ENCODE data around the gene PCNP. TPM values are rescaled to one million over a fixed set of nuclear protein-coding genes. Genes with fewer than 3 reads are reported as not detected.

The PCNP gene
- polyA plus RNA-seq, 1 donor from 2014 or later: 280 TPM

DNA sequence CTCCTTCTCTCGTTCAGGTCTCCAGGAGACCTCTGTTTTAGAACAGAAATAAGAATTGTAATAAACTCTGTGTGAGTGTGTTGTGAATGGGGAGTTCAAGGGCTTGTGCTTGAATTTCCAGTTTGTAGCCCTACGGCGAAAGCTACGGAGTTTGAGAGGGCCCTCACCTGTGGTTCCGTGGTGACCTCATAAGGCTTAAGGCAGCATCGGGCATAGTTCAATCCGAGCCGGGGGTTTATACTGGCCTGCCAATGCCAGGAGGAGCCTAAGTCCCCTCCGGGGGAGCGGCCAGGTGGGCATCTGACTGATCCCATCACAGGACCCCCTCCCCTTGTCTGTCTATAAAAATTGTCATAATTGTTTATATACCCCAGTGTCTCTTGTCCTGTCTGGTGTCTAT, 59.2 kb downstream of the PCNP start:
- Histone ChIP-seq H3K9ac (ENCODE audit: low read length) (no peak overlapping the region), H3K27me3 (ENCODE audit: insufficient read depth, low read depth, low read length) (no peaks in the 10 kb centered on the region), H3K27ac (ENCODE audit: low read length) (no peak overlapping the region), H3K79me2 (replicated peaks; ENCODE audit: insufficient read depth, low read length) (no peaks in the 10 kb centered on the region), H3K9me3 (ENCODE audit: low read length) (no peaks in the 10 kb centered on the region), H3F3A (ENCODE audit: insufficient read depth, low read length, poor library complexity, severe bottlenecking) (no peaks in the 10 kb centered on the region), H2AFZ (ENCODE audit: low read depth, low read length) (no peak overlapping the region), H3K4me2 (ENCODE audit: low read length) (no peak overlapping the region), H3K36me3 (ENCODE audit: insufficient read depth, low read length) (no peaks in the 10 kb centered on the region), H3K4me3 (ENCODE audit: low read length) (no peak overlapping the region), H3K9me2 (ENCODE audit: insufficient read depth, low read length) (no peaks in the 10 kb centered on the region), H4K20me1 (ENCODE audit: insufficient read depth) (no peaks in the 10 kb centered on the region)
- no peak for TF ChIP-seq TAF1 (IDR thresholded peaks at IDR 0.05; ENCODE audit: low read depth)
- TF ChIP-seq, protein P1, sequence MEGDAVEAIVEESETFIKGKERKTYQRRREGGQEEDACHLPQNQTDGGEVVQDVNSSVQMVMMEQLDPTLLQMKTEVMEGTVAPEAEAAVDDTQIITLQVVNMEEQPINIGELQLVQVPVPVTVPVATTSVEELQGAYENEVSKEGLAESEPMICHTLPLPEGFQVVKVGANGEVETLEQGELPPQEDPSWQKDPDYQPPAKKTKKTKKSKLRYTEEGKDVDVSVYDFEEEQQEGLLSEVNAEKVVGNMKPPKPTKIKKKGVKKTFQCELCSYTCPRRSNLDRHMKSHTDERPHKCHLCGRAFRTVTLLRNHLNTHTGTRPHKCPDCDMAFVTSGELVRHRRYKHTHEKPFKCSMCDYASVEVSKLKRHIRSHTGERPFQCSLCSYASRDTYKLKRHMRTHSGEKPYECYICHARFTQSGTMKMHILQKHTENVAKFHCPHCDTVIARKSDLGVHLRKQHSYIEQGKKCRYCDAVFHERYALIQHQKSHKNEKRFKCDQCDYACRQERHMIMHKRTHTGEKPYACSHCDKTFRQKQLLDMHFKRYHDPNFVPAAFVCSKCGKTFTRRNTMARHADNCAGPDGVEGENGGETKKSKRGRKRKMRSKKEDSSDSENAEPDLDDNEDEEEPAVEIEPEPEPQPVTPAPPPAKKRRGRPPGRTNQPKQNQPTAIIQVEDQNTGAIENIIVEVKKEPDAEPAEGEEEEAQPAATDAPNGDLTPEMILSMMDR (IDR thresholded peaks at IDR 0.05; ENCODE audit: poor library complexity, severe bottlenecking): no peak
- TF ChIP-seq, protein P2, sequence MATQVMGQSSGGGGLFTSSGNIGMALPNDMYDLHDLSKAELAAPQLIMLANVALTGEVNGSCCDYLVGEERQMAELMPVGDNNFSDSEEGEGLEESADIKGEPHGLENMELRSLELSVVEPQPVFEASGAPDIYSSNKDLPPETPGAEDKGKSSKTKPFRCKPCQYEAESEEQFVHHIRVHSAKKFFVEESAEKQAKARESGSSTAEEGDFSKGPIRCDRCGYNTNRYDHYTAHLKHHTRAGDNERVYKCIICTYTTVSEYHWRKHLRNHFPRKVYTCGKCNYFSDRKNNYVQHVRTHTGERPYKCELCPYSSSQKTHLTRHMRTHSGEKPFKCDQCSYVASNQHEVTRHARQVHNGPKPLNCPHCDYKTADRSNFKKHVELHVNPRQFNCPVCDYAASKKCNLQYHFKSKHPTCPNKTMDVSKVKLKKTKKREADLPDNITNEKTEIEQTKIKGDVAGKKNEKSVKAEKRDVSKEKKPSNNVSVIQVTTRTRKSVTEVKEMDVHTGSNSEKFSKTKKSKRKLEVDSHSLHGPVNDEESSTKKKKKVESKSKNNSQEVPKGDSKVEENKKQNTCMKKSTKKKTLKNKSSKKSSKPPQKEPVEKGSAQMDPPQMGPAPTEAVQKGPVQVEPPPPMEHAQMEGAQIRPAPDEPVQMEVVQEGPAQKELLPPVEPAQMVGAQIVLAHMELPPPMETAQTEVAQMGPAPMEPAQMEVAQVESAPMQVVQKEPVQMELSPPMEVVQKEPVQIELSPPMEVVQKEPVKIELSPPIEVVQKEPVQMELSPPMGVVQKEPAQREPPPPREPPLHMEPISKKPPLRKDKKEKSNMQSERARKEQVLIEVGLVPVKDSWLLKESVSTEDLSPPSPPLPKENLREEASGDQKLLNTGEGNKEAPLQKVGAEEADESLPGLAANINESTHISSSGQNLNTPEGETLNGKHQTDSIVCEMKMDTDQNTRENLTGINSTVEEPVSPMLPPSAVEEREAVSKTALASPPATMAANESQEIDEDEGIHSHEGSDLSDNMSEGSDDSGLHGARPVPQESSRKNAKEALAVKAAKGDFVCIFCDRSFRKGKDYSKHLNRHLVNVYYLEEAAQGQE (IDR thresholded peaks at IDR 0.05; ENCODE audit: borderline replicate concordance): no peak
- TF ChIP-seq POLR2AphosphoS5 (IDR thresholded peaks at IDR 0.05): no peak
- no peak for TF ChIP-seq MXI1 (conservative IDR thresholded peaks at IDR 0.05; ENCODE audit: poor library complexity, severe bottlenecking)
- no peak for TF ChIP-seq EZH2 (IDR thresholded peaks at IDR 0.05; ENCODE audit: borderline replicate concordance, insufficient read depth, low read length, poor library complexity, severe bottlenecking)
- TF ChIP-seq SMC3 (conservative IDR thresholded peaks at IDR 0.05; ENCODE audit: poor library complexity): no peak
- no peak for TF ChIP-seq EP300 (conservative IDR thresholded peaks at IDR 0.05; ENCODE audit: poor library complexity, severe bottlenecking)
- TF ChIP-seq RAD21 (conservative IDR thresholded peaks at IDR 0.05): no peak

DNA sequence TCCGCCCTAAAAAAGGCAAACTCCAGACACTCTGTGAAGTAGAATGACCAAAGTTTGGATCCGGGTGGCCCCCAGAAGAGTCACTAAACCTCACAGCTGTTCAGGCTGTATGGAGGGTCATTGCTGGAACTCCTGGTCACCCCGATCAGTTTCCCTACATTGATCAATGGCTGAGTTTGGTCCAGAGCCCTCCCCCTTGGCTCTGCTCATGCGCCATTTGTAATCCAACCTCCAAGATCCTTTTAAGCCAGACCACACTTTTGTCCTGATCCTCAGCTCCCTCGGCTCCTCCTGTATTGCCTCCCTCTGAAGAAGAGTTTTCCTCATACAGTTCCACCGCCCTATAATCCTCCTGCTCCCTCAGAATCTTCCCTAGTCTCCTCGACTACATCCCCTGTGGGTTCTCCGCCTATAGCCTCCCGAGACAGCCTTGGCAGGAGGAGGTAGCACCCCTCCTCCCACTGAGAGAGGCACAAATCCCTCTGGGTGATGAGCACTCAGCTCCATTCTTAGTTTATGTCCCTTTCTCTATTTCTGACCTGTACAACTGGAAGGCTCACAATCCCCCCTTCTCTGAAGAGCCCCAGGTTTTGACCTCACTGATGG, 60.7 kb downstream of the PCNP start:
- Histone ChIP-seq H3K27ac (ENCODE audit: low read length) (no peak overlapping the region), H3K9me2 (ENCODE audit: insufficient read depth, low read length) (no peaks in the 10 kb centered on the region), H2AFZ (ENCODE audit: low read depth, low read length) (no peak overlapping the region), H3K4me3 (ENCODE audit: low read length) (no peak overlapping the region), H3K9ac (ENCODE audit: low read length) (no peak overlapping the region), H3F3A (ENCODE audit: insufficient read depth, low read length, poor library complexity, severe bottlenecking) (no peaks in the 10 kb centered on the region), H3K4me2 (ENCODE audit: low read length) (no peak overlapping the region), H4K20me1 (ENCODE audit: insufficient read depth) (no peaks in the 10 kb centered on the region), H3K9me3 (ENCODE audit: low read length) (no peaks in the 10 kb centered on the region), H3K36me3 (ENCODE audit: insufficient read depth, low read length) (no peaks in the 10 kb centered on the region), H3K27me3 (ENCODE audit: insufficient read depth, low read depth, low read length) (no peaks in the 10 kb centered on the region), H3K79me2 (replicated peaks; ENCODE audit: insufficient read depth, low read length) (no peaks in the 10 kb centered on the region)
- TF ChIP-seq, protein P1 (IDR thresholded peaks at IDR 0.05; ENCODE audit: poor library complexity, severe bottlenecking): no peak
- TF ChIP-seq RAD21 (conservative IDR thresholded peaks at IDR 0.05) (no peak), TAF1 (IDR thresholded peaks at IDR 0.05; ENCODE audit: low read depth) (no peak), POLR2AphosphoS5 (IDR thresholded peaks at IDR 0.05) (no peak), EZH2 (IDR thresholded peaks at IDR 0.05; ENCODE audit: borderline replicate concordance, insufficient read depth, low read length, poor library complexity, severe bottlenecking) (no peak)
